Small intestine (tissue), 7 donors: ENCODE results near the gene RALB. TPM values are rescaled to one million over a fixed set of nuclear protein-coding genes. Genes with fewer than 3 reads are reported as not detected.
A peak's percentile ranks its signal among the peaks of the same experiment; 100 is the strongest.

Experiments
- DNase-seq, 2 donors: peaks; one replicate each; pipeline versions ENCODE4 v3.0.0 to v3.0.0-alpha.2; 2013
- FAIRE-seq: peaks from 2 replicates; lab custom pipeline; 2012; peaks lifted over from hg19 to GRCh38; lab: Jason Lieb, UNC
- H3K27ac ChIP-seq, 3 donors: one replicate each; pipeline ENCODE4 v1.5.1; 2013; ENCODE audit warnings: low read length in 2 of 3, mild to moderate bottlenecking in 2 of 3, control low read depth in 1 of 3, inconsistent platforms in 1 of 3, low read depth in 1 of 3, moderate library complexity in 1 of 3
- H3K27me3 ChIP-seq, 3 donors: one replicate each; pipeline ENCODE4 v1.6.1; 2013; ENCODE audit warnings: low read length in 3 of 3, inconsistent platforms in 1 of 3; ENCODE audit not compliant: control insufficient read depth in 3 of 3, insufficient read depth in 3 of 3
- H3K36me3 ChIP-seq, 3 donors: one replicate each; pipeline ENCODE4 v1.6.1; 2013; ENCODE audit warnings: low read length in 3 of 3, inconsistent platforms in 1 of 3, low read depth in 1 of 3, mild to moderate bottlenecking in 1 of 3, moderate library complexity in 1 of 3; ENCODE audit not compliant: control insufficient read depth in 3 of 3, insufficient read depth in 2 of 3
- H3K4me1 ChIP-seq, 3 donors: one replicate each; pipeline ENCODE4 v1.6.1; 2013; ENCODE audit warnings: low read length in 2 of 3, inconsistent platforms in 1 of 3, low read depth in 1 of 3, mild to moderate bottlenecking in 1 of 3, moderate library complexity in 1 of 3; ENCODE audit not compliant: control insufficient read depth in 3 of 3, insufficient read depth in 2 of 3
- H3K4me3 ChIP-seq, 3 donors: one replicate each; pipeline ENCODE4 v1.5.1; 2013; ENCODE audit warnings: low read length in 3 of 3, control low read depth in 1 of 3, inconsistent platforms in 1 of 3, low read depth in 1 of 3, mild to moderate bottlenecking in 1 of 3, moderate library complexity in 1 of 3
- H3K9me3 ChIP-seq, 2 donors: one replicate each; pipeline ENCODE4 v1.6.1; 2013; ENCODE audit warnings: low read depth in 1 of 2, low read length in 1 of 2; ENCODE audit not compliant: control insufficient read depth in 2 of 2, insufficient read depth in 1 of 2
- WGBS, 3 donors: extraction: QIAGEN DNeasy Blood & Tissue Kit; methylation state at CpG; one replicate each; pipeline ENCODE4 v1.1.7; 2013; 5-methylcytosine and 5-hydroxymethylcytosine counted together
- polyA plus RNA-seq, 4 donors: library from polyadenylated mRNA; stranded (reverse) in 3 of 4; unstranded in 1 of 4; fragments of 200-250 nt in 3 of 4; fragments of 120-200 nt in 1 of 4; gene quantifications; one replicate each; pipeline versions ENCODE4 v1.2.1 to v1.2.3, GENCODE V29; 2013
- donor health status: healthy with polysubstance abuse.
- donor health status: control.
- donor health status: control.
- donor health status: Bipolar disorder and iron deficiency.
- donor health status: healthy.

Gene RALB
- polyA plus RNA-seq, 4 donors = 61.8 to 141 (median 75.3) TPM

DNA sequence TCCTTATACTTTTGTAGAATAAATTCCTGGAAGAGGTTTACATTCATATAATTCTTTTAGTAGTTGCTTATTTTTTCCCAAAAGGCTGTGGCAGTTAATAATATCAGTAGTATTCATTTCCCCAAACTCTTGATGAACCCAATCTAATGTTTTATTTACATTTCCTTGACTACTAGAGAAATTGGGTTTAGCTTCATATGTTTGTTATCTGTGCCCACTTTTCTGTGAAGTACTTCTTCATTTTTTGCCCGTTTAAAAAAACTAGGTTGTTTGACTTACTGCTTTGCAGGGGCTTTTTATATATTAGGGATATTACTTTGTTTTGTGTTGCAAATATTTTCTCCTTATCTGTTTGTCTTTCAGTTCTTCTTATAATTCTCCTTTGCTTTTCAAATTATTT is 17.2 kb downstream of the RALB start:
- FAIRE-seq (no peak), DNase-seq (no peak)
- Histone ChIP-seq H3K9me3 (peaks cover 0 to 6% of the 10 kb centered on the region in 2 donors), H3K4me3 (no peak overlapping the region), H3K27me3 (no peaks in the 10 kb centered on the region), H3K4me1 (peaks cover 0 to 7% (median 0%) of the 10 kb centered on the region in 3 donors), H3K27ac (no peak overlapping the region), H3K36me3 (peaks cover 0 to 9% (median 0%) of the 10 kb centered on the region in 3 donors)
- 52 to 88% (median 84%) methylated on average over 1 of the region's 1 CpG for WGBS, 3 donors

DNA sequence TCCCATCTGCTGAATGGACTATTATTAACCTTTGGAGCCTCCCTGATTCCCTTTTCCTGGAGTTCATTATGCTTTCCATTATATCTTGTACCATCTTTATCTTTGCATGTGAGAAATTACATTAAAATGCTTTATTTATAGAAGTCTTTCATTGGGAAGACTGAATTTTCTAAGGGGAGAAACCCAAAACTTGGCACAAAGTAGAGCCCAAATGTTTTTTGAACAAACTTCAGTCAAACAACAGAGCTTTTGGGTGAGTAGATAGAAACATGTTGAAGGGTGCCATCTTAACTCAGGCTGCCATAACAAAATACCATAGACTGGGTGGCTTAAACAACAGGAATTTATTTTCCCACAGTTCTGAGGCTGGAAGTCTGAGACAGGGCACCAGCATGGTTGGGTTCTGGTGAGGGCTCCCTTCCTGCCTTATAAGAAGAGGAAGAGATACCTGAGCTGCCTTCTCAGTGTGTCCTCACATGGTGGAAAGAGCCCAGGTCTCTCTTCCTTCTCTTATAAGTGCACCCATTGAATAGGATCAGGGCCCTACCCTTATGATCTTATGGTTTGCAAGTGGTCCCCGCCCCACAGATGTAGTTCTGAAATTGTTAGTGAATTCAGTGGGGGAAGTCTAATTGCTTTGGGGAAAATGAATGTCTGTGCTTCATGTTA is 19.2 kb downstream of the RALB start:
- peaks cover 0 to 11% (median 0%) of the 10 kb centered on the region in 3 donors for H3K36me3 ChIP-seq
- peaks cover 0 to 7% (median 0%) of the 10 kb centered on the region in 3 donors for H3K4me1 ChIP-seq
- DNase-seq (no peak), FAIRE-seq (no peak)
- H3K4me3 ChIP-seq = no peak overlapping the region
- H3K27ac ChIP-seq = peak overlapping the region in 1 of 3 donors; percentile 36
- peaks cover 0 to 20% of the 10 kb centered on the region in 2 donors for H3K9me3 ChIP-seq
- WGBS, 3 donors = 95 to 100% (median 97%) methylated on average over 1 of the region's 1 CpG
- H3K27me3 ChIP-seq = no peaks in the 10 kb centered on the region

DNA sequence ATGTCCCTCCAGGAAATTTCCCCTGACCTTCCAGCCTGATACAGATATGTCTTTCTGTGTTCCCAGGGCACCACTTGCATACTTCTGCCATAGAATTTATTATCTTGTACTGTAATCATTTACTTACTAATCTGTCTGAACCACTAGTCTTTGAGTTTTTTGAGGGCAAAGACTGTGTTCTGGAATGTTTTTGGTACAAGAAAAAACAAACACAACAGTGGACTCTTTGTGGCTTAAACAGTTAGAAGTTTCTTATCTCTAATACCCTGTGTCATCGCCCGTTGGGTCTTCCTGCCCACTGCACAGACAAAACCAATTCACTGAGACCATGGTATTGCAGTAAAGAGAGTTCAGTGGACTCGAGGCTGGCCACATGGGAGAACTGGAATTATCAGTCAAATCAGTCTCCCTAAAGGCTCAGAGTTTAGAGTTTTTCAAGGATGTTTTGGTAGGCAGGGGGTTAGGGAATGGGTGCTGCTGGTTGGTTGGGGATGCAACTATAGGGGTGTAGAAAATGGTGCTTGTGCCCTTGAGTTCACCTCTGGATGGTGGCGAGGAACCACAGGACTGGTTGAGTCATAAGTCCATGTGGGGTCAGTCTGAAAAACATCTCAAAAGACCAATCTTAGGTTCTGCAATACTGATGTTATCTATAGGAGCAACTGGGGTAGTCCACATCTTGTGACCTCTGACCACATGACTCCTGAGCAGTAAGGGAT is 20.3 kb downstream of the RALB start:
- Histone ChIP-seq H3K4me3 (no peak overlapping the region), H3K9me3 (peaks cover 0 to 20% of the 10 kb centered on the region in 2 donors), H3K4me1 (peaks cover 0 to 7% (median 0%) of the 10 kb centered on the region in 3 donors), H3K36me3 (peaks cover 0 to 9% (median 0%) of the 10 kb centered on the region in 3 donors), H3K27me3 (no peaks in the 10 kb centered on the region), H3K27ac (peak overlapping the region in 1 of 3 donors; percentile 36)
- FAIRE-seq (no peak), DNase-seq (peak in 1 of 2 donors; percentile 41)
- WGBS, 3 donors = 86 to 90% (median 88%) methylated on average over 4 of the region's 4 CpGs

DNA sequence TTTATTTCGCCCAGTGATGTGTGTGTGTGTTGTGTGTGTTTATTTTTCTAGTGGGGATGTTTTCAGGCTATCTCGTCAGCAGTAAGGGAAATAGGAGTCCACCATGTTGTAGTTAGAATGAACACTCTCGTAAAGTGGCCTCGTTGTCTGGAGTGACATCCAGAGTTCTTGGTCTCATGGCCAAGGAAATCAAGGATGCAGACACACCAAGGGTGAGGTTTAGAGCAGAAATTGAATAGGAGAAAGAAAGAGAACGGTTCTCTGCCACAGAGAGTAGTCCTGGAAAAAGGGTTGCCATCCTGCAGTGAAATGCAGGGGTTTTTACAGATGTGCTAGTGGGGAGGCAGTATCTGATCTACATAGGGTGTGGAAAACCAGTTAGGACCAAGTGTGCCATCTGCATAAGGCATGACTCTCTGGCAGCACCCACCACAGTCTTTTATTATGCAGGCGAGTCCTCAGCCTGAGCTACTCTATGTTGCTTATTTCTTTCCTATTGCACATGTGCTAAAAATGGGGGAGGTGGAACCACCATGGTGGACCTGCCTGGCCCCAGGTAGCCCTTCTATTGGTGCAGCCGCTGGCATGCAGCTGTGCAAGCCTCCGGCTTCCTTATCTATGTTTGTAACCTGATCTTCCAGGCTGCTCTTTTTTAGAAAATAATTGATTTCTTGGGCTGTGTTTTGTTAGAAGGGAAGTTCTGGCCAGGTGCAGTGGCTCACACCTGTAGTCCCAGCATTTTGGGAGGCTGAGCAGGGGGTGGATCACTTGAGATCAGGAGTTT is 23.2 kb downstream of the RALB start:
- DNase-seq = no peak
- no peak overlapping the region for H3K27ac ChIP-seq
- no peak for FAIRE-seq

DNA sequence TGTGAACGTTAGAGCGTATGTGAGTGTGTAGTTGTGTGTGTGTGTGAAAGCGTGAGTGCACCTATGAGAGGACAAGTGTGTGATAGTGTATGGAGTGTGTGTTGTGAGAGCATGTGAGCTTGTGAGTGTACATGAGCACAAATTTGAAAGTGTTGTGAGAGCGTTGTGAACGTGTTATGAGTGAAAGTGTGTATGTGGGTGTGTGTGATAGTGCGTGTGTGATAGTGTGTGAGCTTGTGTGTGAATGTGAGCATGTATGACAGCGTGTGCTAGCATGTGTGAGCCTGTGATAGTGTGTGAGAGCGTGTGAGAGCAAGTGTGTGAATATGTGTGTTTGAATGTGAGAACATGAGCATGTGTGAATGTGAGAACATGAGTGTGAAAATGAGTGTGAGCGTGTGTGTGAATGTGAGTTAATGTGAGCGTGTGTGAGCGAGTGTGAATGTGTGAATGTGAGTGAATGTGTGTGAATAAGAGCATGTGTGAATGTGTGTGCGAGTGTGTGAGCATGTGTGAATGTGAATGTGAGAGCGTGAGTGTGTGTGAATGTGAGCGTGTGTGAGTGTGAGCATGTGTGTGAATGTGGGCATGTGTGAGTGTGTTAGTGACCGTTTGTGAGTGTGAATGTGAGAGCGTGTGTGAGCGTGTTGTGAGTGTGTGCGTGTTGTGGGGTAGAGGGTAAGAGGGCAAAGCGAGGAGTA is 25.0 kb downstream of the RALB start:
- peaks cover 0 to 2% (median 0%) of the 10 kb centered on the region in 3 donors for H3K4me1 ChIP-seq
- no peaks in the 10 kb centered on the region for H3K27me3 ChIP-seq
- 91 to 98% (median 97%) methylated on average over 19 of the region's 19 CpGs for WGBS, 3 donors
- peaks cover 0 to 19% of the 10 kb centered on the region in 2 donors for H3K9me3 ChIP-seq
- no peak for FAIRE-seq
- H3K4me3 ChIP-seq = no peak overlapping the region
- DNase-seq = no peak
- peaks cover 4 to 29% (median 13%) of the 10 kb centered on the region in 3 donors for H3K36me3 ChIP-seq
- no peak overlapping the region for H3K27ac ChIP-seq

More for the DNA sequence above, 23.2 kb downstream of the RALB start:
- Histone ChIP-seq H3K9me3 (peaks cover 0 to 19% of the 10 kb centered on the region in 2 donors), H3K27me3 (no peaks in the 10 kb centered on the region), H3K4me3 (no peak overlapping the region), H3K4me1 (peaks cover 0 to 7% (median 0%) of the 10 kb centered on the region in 3 donors), H3K36me3 (peaks cover 4 to 21% (median 13%) of the 10 kb centered on the region in 3 donors)
- 74 to 90% (median 90%) methylated on average over 8 of the region's 8 CpGs for WGBS, 3 donors

DNA sequence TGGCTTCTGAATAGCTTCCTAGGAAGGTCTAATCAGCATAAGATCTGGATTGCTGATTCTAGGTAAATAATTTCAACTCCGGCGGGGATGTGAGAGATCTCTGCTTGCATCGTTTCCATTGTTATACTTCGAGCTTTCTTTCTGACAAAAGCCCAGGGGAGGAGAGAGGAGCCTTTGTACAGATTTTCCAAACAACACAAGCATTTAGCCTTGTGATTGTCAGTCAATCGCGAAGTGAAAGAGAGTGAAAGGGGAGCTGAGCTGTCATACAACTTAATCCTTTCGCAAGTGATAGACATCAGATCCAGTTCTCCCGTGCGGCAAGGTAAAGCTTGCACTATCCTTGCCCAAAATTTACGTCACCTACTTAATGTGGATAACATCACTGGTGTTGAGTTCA is 26.2 kb downstream of the RALB start:
- peaks cover 0 to 19% of the 10 kb centered on the region in 2 donors for H3K9me3 ChIP-seq
- WGBS, 3 donors = 93 to 97% (median 94%) methylated on average over 10 of the region's 10 CpGs
- peaks cover 4 to 29% (median 13%) of the 10 kb centered on the region in 3 donors for H3K36me3 ChIP-seq
- no peaks in the 10 kb centered on the region for H3K4me1 ChIP-seq
- FAIRE-seq (no peak), DNase-seq (no peak)
- no peak overlapping the region for H3K4me3 ChIP-seq
- H3K27me3 ChIP-seq = no peaks in the 10 kb centered on the region
- no peak overlapping the region for H3K27ac ChIP-seq

DNA sequence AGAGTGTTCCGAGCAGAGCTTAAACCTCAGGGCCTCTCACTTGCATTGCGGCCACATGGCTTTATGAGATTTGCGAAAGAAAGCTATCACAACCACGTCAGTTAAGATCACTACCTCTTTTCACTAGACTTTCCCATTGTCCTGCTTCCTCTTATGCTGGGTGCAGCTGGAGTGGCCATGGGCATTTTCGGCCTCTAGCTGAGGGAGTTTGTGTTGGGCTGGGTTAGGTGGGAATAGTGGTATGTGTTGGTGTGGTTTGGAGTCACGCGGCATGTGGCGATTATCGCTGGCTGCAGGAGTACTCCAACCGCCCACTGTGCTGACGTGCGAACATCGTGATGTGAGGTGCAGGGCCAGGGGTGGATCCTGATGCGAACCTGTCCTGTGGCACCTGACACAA is 27.1 kb downstream of the RALB start:
- DNase-seq = no peak
- H3K36me3 ChIP-seq = peaks cover 4 to 34% (median 13%) of the 10 kb centered on the region in 3 donors
- 94 to 98% (median 95%) methylated on average over 14 of the region's 14 CpGs for WGBS, 3 donors

More for the DNA sequence above, 27.1 kb downstream of the RALB start:
- Histone ChIP-seq H3K4me3 (no peak overlapping the region), H3K27ac (no peak overlapping the region), H3K4me1 (no peaks in the 10 kb centered on the region), H3K27me3 (no peaks in the 10 kb centered on the region), H3K9me3 (peaks cover 0 to 19% of the 10 kb centered on the region in 2 donors)
- no peak for FAIRE-seq
